NOMO-1 treated with DMSO at 0.1 percent for 48 hours (cell line): Measurements from ENCODE around the gene MKRN2OS.
A peak's percentile ranks its signal among the peaks of the same experiment; 100 is the strongest.
"Not testable (repeated sequence)": the region's sequence is repeated elsewhere in the genome, so short reads cannot be mapped to it uniquely, and the experiment has no call there.

Experiments used
- DNase-seq: peaks from one replicate; lab custom pipeline; 2025; ENCODE audit not compliant: unreplicated experiment; lab: John Stamatoyannopoulos, UW

MKRN2OS gene

DNA sequence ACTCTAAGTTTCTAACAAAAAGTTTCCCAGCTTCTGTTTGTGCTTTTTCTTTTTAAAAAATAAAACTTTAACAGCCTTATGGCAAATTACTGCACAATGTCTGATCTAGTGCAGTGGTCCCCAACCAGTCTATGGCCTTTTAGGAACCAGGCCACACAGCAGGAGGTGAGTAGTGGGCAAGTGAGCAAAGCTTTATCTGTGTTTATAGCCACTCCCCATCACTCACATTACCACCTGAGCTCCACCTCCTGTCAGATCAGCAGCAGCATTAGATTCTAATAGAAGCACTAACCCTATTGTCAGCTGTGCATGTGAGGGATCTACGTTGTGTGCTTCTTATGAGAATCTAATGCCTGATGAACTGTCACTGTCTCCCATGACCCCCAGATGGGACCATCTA lies 17.2 kb upstream of the MKRN2OS start:
- DNase-seq, result no peak

GRCh38 chr3:12561397-12561796 lies 16.1 kb upstream of the MKRN2OS start:
- no peak for DNase-seq

GRCh38 chr3:12560505-12561190 lies 15.3 kb upstream of the MKRN2OS start:
- DNase-seq, result peak; percentile 35

DNA sequence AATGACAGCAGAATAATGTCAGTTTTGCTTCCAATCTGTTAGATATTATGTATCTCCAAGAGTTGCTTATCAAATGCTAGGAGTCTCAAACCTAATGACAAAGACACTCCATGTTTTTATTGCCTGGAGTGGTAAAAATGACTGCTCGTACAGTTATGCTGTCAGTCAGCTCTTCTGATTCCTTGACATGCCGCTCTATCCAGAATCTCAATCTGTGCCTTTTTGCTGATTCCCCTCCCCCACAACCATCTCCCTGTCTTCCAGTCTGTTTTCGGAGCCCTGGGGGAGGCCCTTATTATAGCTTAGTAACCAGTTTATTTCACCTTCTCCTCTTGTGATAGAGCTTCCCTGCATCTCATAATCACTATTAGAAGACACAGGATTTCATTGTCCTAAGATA lies 14.2 kb upstream of the MKRN2OS start:
- DNase-seq, result no peak

DNA sequence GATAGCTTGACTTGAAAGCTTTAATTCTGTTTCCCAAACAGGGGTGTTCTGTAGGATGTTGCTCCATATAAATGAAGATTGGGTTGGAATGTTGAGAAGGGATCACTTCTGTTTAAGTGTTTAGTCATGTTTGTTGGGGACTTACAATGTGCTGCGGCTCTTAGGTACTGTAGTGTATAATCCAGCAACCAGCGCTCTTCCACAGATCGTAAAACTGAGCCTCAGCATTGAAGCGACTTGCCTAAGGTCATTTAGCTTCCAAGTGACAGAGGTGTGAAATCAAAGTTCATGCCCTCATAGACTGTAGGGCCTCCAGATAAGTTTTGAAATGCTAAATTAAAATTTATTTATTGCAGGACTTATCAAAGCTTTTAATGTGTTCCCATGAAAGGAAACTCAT lies 13.4 kb upstream of the MKRN2OS start:
- DNase-seq, result no peak

- DNase-seq, result peak; percentile 41
Observed at GRCh38 chr3:12557473-12558100, 12.3 kb upstream of the MKRN2OS start.

GRCh38 chr3:12556690-12557472 lies 11.6 kb upstream of the MKRN2OS start, which contains the start of gene MKRN2:
MKRN2 (plus strand) TSS chr3:12557087; CDS start chr3:12557151, 64 bp downstream.
- peak; percentile 76 for DNase-seq

GRCh38 chr3:12556314-12556689 lies 11.0 kb upstream of the MKRN2OS start:
- DNase-seq, result peak; percentile 46

DNA sequence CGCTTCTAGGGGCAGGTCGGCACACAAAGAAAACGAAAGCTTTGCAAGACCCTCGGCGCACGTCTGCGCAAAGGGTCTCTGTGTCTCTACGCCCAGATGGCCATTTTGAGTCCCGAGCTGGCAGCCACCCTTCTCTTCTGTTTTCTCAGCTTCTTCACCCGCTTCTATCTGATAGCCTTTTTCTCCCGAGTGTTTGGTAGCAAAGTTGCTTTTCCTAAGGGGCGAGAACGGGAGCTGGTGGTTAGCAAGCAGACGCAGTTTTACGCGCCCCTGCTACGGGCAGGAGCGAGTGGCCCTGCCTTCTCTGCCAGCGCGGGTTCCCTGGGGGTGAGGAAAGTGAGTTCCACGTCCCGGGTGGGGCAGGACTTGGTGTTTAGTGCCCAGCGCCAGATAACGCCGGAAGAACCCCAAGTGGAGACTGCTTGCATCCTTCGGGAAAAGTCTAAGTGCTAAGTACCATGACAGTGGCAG lies 8.7 kb upstream of the MKRN2OS start:
- no peak for DNase-seq

DNA sequence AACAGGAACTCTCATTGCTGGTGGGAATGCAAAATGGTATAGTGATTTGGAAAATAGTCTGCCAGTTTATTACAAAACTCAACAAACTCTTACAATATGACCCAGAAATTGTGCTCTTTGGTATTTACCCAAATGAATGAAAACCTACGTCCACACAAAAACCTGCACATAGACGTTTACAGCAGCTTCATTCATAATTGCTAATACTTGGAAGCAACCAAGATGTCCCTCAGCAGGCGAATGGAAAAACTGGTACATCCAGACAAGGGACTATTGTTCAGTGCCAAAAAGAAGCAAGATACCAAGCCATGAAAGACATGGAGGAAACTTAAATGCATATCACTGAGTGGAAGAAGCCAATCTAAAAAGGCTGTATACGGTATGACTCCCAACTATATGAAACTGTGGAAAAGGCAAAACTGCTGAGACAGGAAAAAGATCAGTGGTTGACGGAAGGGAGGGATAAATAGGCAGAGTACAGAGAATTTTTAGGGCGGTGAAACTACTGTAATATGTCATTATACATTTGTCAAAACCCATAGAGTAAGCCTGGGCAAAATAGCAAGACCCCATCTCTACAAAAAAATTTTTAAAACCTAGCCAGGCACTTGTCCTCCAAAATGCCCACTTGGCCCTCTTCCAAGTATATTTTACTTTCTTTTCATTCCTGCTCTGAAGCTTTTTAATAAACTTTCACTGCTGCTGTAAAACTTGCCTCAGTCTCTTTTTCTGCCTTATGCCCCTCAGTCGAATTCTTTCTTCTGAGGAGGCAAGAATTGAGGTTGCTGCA lies 4.9 kb upstream of the MKRN2OS start:
- no peak for DNase-seq

GRCh38 chr3:12544652-12545472 lies 437 bp downstream of the MKRN2OS start:
- no peak for DNase-seq

DNA sequence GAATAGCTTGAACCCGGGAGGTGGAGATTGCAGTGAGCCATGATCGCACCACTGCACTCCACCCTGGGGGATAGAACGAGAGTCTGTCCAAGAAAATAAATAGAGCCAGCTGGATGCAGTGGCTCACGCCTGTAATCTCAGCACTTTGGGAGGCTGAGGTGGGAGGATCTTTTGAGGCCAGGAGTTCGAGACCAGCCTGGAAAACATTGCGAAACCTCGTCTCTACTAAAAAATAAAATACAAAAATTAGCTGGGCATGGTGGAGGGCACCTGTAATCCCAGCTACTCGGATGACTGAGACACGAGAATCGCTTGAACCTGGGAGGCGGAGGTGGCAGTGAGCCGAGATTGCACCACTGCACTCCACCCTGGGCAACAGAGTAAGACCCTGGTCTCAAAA lies 1.8 kb downstream of the MKRN2OS start:
- DNase-seq, result not testable (repeated sequence)

- DNase-seq, result no peak
Observed at GRCh38 chr3:12541625-12542024, 3.7 kb downstream of the MKRN2OS start.

GRCh38 chr3:12536423-12536822 lies 8.9 kb downstream of the MKRN2OS start:
- DNase-seq, result no peak

DNA sequence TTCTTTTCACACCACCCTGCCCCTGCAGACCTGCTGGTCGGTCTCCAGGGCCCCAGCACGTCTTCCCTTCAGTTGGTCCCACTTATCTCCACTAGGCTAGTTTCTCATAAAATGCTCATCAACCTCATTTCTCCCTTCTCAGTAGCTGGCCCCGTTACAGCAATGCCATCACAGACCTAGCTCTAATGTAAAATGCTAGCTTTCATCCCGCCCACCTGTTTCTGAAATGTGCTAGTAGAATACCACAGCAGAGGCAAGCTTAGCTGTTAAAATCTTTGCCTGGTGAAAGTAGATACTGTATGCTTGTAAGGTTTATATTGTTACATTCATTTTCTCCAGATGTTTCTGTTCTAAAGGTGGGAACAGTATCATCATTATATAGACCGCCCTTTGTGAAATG lies 13.1 kb downstream of the MKRN2OS start:
- no peak for DNase-seq

GRCh38 chr3:12527757-12528143 lies 17.5 kb downstream of the MKRN2OS start:
- no peak for DNase-seq

DNA sequence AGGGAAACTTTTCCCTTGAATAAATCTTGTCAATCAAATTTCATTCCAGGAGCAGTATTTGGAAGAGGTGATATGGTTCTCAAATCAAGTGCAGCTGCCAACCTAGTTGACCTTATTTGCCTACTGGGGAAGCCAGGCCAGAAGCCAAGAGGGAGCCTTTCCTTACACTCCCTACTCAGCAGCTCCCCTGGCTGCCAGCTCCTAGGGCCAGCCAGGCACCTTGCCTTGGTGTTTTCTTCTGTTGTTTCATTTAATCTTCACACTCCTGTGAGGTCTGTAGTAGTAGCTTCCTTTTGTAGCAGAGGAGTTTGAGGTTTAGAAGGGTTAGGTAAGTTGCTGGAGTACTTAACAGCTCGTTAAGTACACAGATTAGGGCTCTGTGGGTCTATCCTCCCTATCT lies 22.6 kb downstream of the MKRN2OS start:
- DNase-seq, result no peak

DNA sequence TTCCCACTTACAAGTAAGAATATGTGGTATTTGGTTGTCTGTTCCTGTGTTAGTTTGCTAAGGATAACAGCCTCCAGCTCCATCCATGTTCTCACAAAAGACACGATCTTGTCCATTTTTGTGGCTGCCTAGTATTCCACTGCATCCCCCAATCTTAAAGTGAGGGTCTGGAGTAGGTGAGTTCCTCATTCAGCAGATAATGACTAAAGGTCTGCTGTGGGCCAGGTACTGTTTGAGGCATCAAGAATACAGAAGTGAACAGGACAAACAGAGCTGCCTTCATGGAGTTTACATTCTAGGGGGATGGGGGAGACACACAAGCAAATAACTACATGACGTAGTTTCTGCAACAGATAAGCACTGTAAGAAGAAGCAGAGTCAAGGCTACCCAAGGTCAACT lies 24.3 kb downstream of the MKRN2OS start:
- no peak for DNase-seq

DNA sequence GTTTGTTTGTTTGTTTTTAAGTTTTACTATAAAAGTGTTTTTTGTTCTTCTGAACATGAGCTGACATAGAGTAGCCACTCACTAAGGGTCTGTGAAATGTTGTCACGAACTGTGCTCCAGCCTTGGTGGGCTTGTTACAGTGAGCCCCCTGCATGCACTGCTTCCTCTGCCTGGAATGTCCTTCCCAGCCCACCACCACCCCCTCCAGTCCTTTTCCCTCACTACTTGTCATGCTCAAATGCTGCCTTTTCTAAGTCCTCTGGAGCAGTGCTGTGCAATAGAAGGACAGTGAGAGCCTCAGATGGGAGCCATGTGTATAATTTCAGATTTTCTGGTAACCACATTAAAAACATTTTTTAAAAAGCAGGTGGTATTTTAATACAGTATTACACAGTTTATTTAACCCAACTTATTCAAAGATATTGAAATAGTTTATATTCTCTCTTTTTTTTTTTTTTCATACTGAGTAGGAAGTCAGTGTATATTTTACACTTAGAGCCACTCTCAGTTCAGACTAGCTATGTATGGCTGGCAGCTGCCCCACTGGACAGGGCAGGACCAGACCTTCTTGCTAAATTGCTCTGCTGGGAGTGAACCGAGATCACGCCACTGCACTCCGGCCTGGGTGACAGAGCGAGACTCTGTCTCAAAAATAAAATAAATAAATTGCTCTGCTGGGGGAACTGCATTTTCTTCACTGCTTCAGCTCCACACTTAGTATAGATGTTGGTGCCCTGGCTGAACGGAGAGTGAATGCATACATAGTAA lies 26.9 kb downstream of the MKRN2OS start:
- no peak for DNase-seq

DNA sequence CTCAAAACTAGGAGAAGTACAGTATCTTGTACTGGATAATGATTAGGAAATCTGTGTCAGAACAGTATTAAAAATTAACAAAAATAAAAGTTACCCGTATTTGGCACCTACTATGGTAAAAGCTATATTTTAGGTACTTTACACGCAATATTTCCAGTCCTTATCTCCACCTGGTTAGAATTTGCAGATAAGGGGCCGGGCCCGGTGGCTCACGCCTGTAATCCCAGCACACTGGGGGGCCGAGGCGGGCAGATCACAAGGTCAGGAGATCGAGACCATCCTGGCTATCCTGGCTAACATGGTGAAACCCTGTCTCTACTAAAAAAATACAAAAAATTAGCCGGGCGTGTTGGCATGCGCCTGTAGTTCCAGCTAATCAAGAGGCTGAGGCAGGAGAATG lies 28.4 kb downstream of the MKRN2OS start:
- DNase-seq, result no peak
